ENCODE results near the gene APOD.
"Not testable (repeated sequence)": the region's sequence is repeated elsewhere in the genome, so short reads cannot be mapped to it uniquely, and the experiment has no call there.

The APOD gene

DNA sequence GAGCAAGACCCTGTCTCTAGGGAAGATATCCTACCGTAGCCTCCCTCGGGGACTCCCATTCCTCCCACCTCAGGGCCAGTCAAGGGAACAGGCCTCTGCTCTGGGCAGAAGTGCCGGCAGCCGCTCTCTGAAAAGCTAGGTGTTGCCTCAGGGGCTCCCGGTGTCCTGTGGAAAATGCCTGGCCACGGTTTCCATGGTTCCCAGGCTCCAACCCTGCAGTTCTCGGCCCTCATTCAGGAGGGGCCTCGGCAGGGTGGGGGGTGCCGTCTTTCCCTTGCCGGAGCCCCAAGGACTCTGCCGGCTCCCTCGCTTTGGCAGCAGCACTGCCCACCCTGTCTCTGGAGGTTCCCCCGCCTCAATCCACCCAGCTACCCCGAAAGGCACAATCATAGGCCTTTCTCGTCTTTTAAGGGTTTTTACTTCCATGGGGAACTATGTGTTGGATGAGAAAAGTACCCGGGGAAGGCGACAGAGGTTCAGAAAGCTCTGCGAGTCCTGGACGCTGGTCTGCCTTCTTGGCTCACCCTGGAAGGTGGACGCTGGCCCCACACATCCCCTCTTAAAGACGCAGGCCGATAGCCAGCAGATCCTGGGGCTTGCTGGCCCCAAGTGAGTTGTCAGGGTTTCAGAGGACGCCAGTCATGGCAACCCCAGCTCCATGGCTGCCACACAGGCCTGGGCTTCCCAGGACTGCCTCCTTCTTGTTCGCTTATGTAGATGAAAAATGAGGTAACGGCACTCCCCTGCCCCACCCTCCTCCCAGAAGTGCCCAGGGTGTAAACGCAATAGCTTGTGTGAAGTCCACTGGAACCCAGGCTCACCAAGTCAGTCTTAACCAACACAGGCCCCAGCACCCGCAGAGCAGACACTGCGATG, 34.3 kb upstream of the APOD start:
- H3K4me3 ChIP-seq (ENCODE audit: low read depth, low read length), result not testable (repeated sequence)

DNA sequence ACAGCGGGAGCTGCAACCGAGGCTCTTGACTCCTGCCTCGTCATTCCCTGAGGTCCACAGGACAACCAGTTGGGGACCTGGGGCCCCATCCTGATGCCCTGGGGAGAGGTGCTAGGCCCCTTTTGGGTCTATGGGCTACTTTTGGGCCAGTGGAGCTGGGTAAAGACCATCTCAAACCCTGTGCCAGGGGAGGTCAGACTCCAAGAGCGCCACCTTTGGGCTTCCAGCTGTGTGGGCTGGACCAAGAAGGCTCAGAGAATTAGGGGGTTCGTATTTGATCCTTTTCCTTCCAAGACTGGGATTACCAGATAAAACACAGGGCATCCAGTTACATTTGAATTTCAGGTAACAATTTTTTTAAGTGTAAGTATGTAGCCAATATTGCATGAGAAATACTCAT, 33.4 kb upstream of the APOD start:
- H3K4me3 ChIP-seq (ENCODE audit: low read depth, low read length), result not testable (repeated sequence)

DNA sequence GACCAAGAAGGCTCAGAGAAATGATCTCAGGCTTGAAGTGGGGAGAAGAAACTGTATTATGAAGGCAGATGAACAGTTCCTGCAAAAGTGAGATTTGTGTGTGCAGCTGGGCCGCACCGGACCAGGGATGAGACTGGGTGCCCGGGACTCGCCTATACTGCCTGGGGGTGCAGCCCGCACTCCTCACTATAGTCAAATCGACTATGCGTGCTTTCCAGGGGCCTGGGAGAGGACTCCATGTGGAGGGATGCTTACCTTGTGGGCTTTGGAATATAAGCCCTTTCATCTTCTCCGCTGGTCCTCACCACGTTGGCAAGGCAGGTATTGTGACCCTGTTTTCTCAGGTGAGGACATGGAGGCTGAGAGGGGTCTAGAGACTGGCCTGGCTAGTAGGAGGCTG, 32.9 kb upstream of the APOD start:
- H3K4me3 ChIP-seq (ENCODE audit: low read depth, low read length), result no peak overlapping the region

DNA sequence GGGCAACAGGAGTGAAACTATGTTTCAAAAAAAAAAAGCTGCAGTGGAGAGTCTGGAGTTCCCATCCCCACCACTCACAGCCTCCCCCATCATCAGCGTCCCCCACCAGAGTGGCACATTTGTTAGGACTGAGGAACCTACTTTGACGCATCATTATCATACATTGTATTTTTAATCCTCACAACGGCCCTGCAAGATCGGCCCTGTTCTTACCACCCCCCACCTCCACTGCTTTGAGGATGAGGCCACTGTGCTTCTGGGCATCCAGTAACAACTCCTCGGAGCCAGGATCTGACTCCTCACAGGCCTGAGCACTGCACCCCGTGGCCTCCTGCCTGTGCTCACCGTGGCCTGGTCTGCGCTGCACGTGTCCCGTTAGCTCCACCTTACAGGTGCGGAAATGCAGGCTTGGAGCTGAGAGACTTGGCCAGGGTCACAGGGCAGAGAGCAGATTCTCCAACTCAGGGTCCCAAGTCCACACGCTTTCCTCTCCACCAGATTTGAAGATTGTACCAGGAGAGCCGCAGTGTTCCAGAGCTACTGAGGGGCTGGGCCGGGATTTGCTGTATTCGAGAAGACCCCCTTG, 32.3 kb upstream of the APOD start:
- H3K4me3 ChIP-seq (ENCODE audit: low read depth, low read length), result not testable (repeated sequence)

DNA sequence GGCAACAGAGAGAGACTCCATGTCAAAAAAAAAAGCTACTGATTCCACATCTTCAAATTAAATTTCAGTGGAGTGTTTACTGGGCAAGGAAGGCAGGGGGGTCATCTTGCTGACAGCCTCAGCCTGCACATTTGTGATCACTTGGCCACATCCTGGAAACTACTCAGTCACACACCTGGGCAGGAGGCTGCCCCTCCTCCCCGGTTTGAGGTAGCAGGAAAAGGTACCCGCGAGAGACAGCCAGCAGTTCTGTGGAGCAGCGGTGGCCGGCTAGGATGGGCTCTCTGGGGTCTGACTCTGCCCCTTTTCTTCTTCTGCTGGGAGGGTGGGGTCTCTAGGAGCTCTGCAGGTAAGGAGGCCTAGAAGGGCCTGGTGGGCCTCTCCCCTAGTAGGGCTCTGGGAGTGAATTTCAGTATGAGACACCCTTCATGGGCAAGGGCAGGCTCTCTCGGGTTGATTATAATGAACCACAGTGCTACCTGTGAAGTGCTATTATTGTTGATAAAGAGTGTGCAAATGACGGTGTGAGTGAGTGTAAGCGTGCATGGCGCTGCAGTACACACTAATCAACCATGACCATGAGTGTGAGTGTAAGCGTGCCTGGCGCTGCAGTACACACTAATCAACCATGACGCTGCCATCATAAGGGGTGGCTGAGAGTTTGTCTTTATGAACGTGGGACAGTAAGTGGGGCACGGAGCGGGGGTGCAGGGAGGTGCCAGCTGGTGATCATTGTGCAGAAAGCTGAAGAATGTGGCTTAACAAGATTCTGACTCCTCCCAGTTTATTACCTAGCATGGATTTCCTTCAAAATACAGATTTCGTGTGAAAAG, 31.1 kb upstream of the APOD start:
- not testable (repeated sequence) for H3K4me3 ChIP-seq (ENCODE audit: low read depth, low read length)

DNA sequence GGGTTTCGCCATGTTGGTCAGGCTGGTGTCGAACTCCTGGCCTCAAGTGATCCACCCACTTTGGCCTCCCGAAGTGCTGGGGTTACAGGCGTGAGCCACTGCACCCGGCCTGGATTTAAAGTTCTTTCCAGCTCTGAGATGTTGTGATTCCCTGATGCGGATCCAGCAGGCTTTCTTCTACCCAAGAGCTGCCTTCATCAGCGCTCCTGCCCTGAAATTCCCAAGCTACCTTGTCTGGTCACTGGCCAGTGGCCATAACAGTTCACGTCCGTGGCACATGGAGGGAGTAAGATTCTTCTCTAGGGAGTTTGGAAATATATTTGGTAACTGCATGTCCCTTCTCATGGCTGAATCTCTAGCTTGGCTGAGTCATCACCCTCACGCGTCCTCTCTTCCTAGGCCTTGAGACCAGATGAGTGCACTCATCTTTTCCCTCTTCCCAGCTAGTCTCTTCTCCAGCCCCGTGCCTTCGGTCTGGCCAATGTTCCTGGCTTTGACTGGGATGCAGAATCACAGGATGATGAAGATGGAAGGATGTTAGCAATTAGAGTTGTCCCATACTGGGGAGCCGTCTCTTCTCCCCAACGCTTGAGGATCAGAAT, 29.8 kb upstream of the APOD start:
- H3K4me3 ChIP-seq (ENCODE audit: low read depth, low read length), result no peak overlapping the region

DNA sequence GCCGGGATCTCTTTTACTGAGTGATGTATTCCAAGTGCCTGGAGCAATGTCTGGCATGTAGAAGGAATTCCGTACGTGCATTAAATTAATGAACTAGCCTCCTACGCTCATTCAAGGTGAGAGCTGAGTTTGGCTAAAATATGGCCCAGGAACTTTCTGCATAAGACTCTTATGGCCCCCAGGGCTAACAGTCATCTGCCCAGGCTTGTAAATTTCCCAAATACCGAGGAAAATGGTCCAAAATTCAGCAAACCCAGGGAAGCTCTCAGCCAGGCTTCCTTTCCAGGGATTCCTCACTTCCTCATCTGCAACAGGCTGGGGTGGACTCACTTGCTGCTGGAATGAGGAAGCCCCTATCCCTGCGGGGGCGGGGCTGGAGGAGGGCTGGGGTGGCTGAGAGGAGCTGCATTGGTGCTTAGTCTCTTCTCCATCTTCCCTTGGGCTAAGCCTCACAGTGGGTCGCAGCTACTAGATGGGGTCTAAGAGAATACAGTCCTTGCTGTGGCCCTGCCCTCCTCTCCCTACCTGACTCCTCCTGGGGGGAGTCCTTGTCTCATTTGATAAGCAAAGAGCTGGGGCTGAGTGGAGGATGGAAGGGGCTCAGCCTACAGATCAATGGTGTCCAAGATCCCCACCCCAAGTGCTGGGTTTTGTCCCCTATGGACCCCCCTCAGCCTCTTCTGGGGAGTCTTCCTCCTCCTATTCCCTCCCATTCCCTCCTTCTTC, 28.5 kb upstream of the APOD start:
- H3K4me3 ChIP-seq (ENCODE audit: low read depth, low read length), result no peak overlapping the region

DNA sequence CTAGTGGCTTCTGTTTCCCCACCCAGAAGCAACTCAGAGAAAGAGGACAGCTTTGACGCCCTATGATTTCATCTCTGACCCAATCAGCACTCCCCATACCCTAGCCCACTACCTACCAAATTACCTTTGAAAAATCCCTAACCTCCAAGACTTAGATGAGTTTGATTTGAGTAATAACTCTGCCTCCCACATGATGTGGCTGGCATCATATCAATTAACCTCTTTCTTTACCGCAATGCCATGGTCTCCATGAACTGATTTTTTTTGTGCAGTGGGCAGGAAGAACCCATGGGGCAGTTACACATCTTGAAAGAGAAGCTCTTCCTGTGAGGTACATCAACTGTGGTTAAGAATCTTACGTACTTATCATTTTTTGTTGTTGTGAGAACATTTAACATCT, 25.5 kb upstream of the APOD start:
- no peak overlapping the region for H3K4me3 ChIP-seq (ENCODE audit: low read depth, low read length)

DNA sequence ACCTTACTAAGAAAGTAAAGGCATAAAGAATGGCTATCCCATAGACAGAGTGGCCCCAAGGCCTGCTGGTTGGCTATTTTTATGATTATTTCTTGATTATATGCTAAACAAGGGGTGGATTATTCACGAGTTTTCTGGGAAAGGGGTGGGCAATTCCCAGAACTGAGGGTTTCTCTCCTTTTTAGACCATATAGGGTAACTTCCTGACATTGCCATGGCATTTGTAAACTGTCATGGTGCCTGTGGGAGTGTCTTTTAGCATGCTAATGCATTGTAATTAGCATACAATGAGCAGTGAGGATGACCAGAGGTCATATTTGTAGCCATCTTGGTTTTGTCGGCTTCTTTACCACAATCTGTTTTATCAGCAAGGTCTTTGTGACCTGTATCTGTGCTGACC, 18.0 kb upstream of the APOD start:
- not testable (repeated sequence) for H3K4me3 ChIP-seq (ENCODE audit: low read depth, low read length)

DNA sequence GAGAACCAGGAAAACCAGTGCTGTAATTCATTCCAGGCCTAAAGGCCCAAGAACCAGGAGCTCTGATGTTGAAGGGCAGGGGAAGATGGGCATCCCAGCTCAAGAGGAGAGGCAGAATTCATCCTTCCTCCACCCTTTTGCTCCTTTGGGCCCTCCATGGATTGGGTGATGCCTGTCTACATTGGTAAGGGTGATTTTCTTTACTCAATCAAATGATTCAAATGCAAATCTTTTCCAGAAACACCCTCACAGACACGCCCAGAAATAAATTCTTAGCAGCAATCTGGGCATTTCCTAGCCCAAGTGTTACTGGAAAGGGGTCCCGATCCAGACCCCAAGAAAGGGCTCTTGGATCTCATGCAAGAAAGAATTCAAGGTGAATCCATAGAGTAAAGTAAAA, 17.6 kb upstream of the APOD start:
- no peak overlapping the region for H3K4me3 ChIP-seq (ENCODE audit: low read depth, low read length)

DNA sequence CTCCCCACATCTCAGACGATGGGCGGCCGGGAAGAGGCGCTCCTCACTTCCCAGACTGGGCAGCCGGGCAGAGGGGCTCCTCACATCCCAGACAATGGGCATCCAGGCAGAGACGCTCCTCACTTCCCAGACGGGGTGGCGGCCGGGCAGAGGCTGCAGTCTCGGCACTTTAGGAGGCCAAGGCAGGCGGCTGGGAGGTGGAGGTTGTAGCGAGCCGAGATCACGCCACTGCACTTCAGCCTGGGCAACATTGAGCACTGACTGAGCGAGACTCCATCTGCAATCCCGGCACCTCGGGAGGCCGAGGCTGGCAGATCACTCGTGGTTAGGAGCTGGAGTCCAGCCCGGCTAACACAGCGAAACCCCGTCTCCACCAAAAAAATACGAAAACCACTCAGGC, 16.2 kb upstream of the APOD start:
- not testable (repeated sequence) for H3K4me3 ChIP-seq (ENCODE audit: low read depth, low read length)

DNA sequence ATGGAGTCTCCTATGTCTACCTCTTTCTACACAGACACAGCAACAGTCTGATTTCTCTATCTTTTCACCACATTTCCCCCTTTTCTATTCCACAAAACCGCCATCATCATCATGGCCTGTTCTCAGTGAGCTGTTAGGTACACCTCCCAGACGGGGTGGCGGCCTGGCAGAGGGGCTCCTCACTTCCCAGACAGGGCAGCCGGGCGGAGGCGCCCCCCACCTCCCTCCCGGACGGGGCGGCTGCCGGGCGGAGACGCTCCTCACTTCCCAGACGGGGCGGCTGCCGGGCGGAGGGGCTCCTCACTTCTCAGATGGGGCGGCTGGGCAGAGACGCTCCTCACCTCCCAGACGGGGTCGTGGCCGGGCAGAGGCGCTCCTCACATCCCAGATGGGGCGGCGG, 15.8 kb upstream of the APOD start:
- not testable (repeated sequence) for H3K4me3 ChIP-seq (ENCODE audit: low read depth, low read length)

DNA sequence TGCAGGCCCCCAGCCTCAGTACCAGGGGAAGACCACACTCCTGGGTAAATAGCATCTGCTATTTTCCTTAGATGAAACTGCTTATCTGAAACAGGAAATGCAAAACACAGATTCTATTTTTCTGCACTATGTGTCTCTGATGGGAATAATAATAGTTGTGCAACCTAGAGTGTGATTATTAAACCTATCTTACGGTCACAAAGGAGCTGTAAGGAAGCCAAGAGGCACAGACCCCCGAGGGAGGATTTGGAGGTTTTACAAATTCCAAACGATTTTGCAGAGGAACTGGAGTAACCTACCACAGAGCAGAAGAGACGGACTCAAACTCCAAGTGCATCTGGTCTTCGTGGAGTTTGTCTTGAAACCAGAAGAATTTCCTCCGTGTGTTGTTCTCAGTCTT, 14.1 kb upstream of the APOD start:
- no peak overlapping the region for H3K4me3 ChIP-seq (ENCODE audit: low read depth, low read length)

DNA sequence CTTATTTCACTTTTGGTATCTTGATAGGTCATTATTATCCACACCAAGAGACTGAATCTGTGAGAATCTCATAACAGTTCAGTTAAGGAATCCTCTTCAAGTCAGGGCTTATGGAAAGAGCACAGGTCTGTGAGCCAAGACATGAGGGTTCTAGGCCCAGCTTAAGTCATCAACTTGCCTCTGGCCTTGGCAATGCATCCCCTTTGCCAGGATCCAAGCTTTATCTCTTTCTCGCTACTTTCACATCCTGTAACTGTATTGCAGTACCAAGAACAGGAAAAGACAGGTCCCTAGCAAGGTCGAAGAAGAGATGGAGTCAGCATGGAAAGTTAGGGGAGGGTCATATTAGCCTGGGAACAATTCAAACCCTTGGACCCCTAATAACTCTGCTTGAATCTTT, 13.5 kb upstream of the APOD start:
- H3K4me3 ChIP-seq (ENCODE audit: low read depth, low read length), result no peak overlapping the region

DNA sequence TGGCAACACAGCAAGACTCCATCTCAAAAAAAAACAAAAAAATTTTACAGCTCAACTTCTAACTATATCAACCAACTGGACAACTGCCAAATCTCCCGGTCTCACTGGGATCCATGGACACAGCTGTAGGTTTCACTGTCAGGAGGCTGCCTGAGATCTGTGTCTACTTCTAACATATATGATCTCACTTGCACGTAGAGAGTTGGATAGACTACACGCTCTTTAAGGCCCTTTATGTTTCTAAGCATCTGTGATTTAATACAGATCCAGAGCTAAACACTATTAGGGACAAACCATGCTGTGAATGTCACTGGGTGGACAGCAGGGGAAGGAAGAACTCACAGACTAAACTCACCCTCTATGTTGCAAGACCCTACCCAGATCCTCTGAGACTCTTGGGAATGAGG, 13.0 kb upstream of the APOD start:
- H3K4me3 ChIP-seq (ENCODE audit: low read depth, low read length), result no peak overlapping the region

DNA sequence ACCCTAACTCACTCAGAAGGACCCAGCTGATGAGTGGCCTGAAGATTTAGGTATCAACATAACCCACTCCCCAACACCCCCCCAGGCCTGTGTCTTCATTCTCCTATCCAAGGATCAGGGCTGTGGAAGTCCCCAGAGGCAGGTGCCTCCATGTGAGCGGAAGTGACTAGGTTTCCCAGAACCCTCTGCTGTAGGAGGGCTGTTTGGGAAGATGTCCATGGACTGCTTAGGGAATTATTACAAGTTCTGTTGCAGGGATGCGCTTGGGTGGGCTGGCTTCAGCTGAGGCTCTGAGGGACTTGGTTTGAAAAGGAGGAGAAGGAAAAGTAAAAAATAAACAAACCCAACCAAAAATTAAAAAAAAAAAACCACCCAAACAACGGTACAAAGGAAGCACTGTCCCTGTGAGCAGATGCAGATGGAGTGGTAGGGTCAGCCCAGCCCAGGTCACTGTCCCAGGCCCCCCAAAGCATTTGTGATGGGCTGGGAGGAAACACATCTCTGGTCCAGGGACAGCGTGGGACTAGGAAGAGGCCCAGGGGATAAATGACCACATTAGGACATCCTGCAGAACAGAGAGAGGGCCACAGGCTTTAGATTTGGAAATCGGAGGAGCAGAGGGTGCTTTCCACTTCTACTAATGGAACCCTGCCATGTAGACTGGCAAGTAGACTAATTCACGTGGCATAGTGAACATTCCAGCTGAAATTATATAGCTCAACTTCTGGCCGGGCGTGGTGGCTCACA, 12.2 kb upstream of the APOD start:
- H3K4me3 ChIP-seq (ENCODE audit: low read depth, low read length), result no peak overlapping the region

DNA sequence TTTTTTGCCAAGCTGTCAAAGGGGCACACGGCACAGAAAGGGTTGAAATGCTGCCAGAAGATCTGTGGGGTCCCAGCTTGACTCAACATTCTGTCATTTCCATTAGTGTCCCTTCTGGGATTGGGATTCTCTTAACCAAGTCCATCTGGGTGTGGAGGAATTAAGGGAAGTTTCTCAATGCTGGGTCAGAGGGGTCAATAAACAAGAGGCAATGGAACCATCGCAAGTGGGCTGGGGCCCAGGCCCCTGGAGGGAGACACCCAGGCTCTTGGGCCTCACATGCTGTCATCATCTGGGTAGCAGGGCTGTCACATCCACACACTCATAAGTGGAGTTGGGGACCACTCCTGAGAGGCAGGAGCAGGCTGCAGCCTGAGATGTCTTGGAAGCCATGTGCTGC, 8.1 kb upstream of the APOD start:
- H3K4me3 ChIP-seq (ENCODE audit: low read depth, low read length), result no peak overlapping the region

DNA sequence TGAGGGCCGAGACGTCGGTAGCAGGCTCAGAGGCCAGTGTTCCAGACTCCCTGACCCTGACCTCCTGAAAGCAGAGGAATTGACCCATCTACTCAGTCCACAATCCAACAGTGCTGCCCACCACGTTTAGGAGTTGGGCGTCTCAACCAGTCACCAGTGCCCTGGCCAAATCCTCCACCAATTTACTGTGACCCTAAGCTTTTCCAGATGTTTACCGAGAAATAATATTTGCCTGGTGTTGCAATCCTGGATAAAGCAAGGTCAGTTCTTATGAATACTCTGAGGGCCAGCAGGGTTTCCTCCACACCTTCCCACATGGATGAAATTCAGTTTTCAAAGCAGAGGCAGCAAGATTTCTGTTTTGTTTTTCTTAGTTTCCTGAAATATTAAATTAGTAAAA, 7.5 kb upstream of the APOD start:
- no peak overlapping the region for H3K4me3 ChIP-seq (ENCODE audit: low read depth, low read length)

DNA sequence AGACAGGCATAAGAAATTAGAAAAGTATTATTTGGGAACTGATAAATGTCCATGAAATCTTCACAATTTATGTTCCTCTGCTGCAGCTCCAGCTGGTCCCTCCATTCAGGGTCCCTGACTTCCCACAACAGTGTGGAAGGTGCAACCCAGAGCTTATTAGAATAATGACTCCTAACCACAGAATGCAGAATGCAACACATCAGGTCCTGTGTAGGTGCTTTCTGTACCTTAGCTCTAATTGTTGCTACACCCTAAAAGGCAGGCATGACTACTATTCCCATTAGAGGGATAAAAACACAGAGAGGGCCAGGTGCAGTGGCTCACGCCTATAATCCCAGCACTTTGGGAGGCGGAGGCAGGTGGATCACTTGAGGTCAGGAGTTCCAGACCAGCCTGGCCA, 6.6 kb upstream of the APOD start:
- H3K4me3 ChIP-seq (ENCODE audit: low read depth, low read length), result not testable (repeated sequence)

DNA sequence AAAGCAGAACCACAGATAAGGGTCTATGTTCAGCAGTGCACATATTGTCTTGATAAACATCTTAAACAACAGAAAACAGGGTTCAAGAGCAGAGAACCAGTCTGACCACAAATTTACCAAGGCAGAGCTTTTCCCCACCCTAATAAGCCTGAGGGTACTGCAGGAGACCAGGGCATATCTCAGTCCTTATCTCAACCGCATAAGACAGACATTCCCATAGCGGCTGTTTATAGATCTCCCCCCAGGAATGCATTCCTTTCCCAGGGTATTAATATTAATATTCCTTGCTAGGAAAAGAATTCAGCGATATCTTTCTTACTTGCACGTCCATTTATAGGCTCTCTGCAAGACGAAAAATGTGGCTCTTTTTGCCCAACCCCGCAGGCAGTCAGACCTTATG, 6.1 kb upstream of the APOD start:
- H3K4me3 ChIP-seq (ENCODE audit: low read depth, low read length), result not testable (repeated sequence)

All from iPS-11a (cell line).